Diencephalon (tissue), 1 donor: ENCODE measurements around the gene BRCC3. TPM values are rescaled to one million over a fixed set of nuclear protein-coding genes. Genes with fewer than 3 reads are reported as not detected.

ENCODE experiments used
- total RNA-seq: library from RNA; depleted of rRNA; stranded (reverse); fragments of >200 nt; gene quantifications from one replicate; pipeline ENCODE4 v1.2.3, GENCODE V29; 2014

BRCC3 gene
- 21.9 TPM for total RNA-seq

DNA sequence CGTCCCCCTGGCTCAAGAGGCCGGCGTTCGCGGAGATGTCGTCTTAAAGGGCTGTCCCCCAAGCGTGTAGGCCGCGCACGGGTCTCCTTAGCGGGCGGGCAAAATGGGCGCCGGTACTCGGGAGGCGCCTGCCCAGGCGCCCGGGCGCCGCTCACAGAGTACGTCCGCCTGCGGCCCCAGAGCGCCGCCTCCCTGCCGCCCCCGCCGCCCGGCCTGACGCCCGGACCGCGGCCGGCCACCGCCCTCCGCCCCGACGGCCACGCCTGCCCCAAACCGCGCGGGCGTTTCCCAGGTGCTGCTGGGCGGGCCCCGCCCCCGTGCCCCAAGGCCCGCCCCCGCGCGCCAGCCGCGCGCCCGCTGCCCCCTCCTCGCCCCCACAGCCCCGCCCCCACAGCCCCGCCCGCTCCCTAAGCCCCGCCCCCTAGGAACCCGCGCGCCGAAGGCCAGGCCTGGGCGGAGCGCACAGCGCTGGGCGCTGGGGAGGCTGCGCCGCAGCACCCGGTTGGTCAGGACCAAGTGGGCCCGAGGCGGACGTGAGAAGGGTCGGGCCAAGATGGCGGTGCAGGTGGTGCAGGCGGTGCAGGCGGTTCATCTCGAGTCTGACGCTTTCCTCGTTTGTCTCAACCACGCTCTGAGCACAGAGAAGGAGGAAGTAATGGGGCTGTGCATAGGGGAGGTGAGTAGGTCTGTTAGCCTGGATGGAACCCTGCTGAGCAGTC is at the start of gene BRCC3, which contains the start of the genes CMC4 and MTCP1:
TSS of gene BRCC3 (plus strand) at position 534 of the 719 bp plus-strand sequence. CDS start at position 554, 20 bp downstream.
TSS of gene CMC4 (minus strand) at position 162 of the 719 bp plus-strand sequence. CDS start 7,113 bp downstream, outside the sequence.
TSS of gene MTCP1 (minus strand) at position 162 of the 719 bp plus-strand sequence. CDS start 5,126 bp downstream, outside the sequence.

GRCh38 chrX:155022585-155022984 is 48.7 kb upstream of the BRCC3 start, which contains the start of gene F8:
Gene F8, minus strand, starts transcription at chrX:155022723. Its CDS starts 171 bp downstream, at chrX:155022552.

GRCh38 chrX:155026727-155027508 is 44.4 kb upstream of the BRCC3 start, which contains the start of gene FUNDC2:
Gene FUNDC2, plus strand, starts transcription at chrX:155026844. Its CDS starts 95 bp downstream, at chrX:155026939.

Other genes with a start within 250 kb of the BRCC3 start
- not detected for gene SMIM9, start 236.8 kb upstream of the BRCC3 start, total RNA-seq
- gene F8A1, start 185.2 kb upstream of the BRCC3 start, total RNA-seq = 3.9 TPM
- 6.7 TPM for gene F8, start 48.8 kb upstream of the BRCC3 start, total RNA-seq
- 29.8 TPM for gene FUNDC2, start 44.7 kb upstream of the BRCC3 start, total RNA-seq
- gene CMC4, start 372 bp upstream of the BRCC3 start, total RNA-seq = 6.7 TPM
- 10.4 TPM for gene MTCP1, start 372 bp upstream of the BRCC3 start, total RNA-seq
- 137 TPM for gene VBP1, start 145.0 kb downstream of the BRCC3 start, total RNA-seq
- 34.1 TPM for gene RAB39B, start 193.0 kb downstream of the BRCC3 start, total RNA-seq